RWPE2 (cell line): ENCODE measurements around the gene PTPRCAP.
"Not testable (repeated sequence)": the region's sequence is repeated elsewhere in the genome, so short reads cannot be mapped to it uniquely, and the experiment has no call there.

Experiments
- ATAC-seq: fragments of 200-7000 bp; cut with Tn5 transposase; 3 replicates; pipeline ENCODE4 v1.9.1; 2021; ENCODE audit warnings: low read depth
- DNase-seq: peaks from one replicate; pipeline ENCODE4 v3.0.0-alpha.2; 2020; ENCODE audit warnings: low spot score
- H3K27ac ChIP-seq: fragments of 450-650 bp; 2 replicates; pipeline ENCODE4 v1.5.1; 2017; ENCODE audit warnings: mild to moderate bottlenecking; ENCODE audit not compliant: poor library complexity, severe bottlenecking
- H3K27me3 ChIP-seq: fragments of 250-450 bp; sonication (Bioruptor Pico); 2 replicates; pipeline ENCODE4 v1.5.1; 2021; ENCODE audit warnings: mild to moderate bottlenecking, moderate library complexity; ENCODE audit not compliant: insufficient read depth, poor library complexity, severe bottlenecking
- H3K36me3 ChIP-seq: fragments of 250-450 bp; sonication (Bioruptor Pico); 2 replicates; pipeline ENCODE4 v1.5.1; 2020; ENCODE audit warnings: low read depth, mild to moderate bottlenecking, moderate library complexity
- H3K4me1 ChIP-seq: fragments of 250-450 bp; sonication (Bioruptor Pico); 2 replicates; pipeline ENCODE4 v1.5.1; 2021; ENCODE audit warnings: mild to moderate bottlenecking, moderate library complexity; ENCODE audit not compliant: insufficient read depth, poor library complexity, severe bottlenecking
- H3K4me3 ChIP-seq: fragments of 250-450 bp; sonication (Bioruptor Pico); 2 replicates; pipeline ENCODE4 v1.5.1; 2021; ENCODE audit warnings: mild to moderate bottlenecking, moderate library complexity; ENCODE audit not compliant: severe bottlenecking
- H3K9me3 ChIP-seq: fragments of 250-450 bp; sonication (Bioruptor Pico); 2 replicates; pipeline ENCODE4 v1.5.1; 2021; ENCODE audit warnings: mild to moderate bottlenecking, moderate library complexity; ENCODE audit not compliant: severe bottlenecking
- TF ChIP-seq, protein P1 (sequence below): fragments of 450-650 bp; IDR thresholded peaks from one replicate; pipeline ENCODE4 v1.5.1; 2017; ENCODE audit warnings: mild to moderate bottlenecking, moderate library complexity; ENCODE audit not compliant: poor library complexity, severe bottlenecking

The PTPRCAP gene

GRCh38 chr11:67437082-67437808 lies at the start of gene PTPRCAP:
TSS of gene PTPRCAP (minus strand) at chr11:67437682. CDS start at chr11:67437619, 63 bp downstream.
- no peaks in the 10 kb centered on the region for H3K27me3 ChIP-seq
- no peaks in the 10 kb centered on the region for H3K9me3 ChIP-seq
- H3K4me1 ChIP-seq = no peaks in the 10 kb centered on the region
- TF ChIP-seq, protein P1, sequence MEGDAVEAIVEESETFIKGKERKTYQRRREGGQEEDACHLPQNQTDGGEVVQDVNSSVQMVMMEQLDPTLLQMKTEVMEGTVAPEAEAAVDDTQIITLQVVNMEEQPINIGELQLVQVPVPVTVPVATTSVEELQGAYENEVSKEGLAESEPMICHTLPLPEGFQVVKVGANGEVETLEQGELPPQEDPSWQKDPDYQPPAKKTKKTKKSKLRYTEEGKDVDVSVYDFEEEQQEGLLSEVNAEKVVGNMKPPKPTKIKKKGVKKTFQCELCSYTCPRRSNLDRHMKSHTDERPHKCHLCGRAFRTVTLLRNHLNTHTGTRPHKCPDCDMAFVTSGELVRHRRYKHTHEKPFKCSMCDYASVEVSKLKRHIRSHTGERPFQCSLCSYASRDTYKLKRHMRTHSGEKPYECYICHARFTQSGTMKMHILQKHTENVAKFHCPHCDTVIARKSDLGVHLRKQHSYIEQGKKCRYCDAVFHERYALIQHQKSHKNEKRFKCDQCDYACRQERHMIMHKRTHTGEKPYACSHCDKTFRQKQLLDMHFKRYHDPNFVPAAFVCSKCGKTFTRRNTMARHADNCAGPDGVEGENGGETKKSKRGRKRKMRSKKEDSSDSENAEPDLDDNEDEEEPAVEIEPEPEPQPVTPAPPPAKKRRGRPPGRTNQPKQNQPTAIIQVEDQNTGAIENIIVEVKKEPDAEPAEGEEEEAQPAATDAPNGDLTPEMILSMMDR = no peak
- no peak within 1 kb of the TSS for H3K4me3 ChIP-seq
- DNase-seq = no peak
- no peak for ATAC-seq
- no peak within 1 kb of the TSS for H3K27ac ChIP-seq
- peaks cover 39% of the 10 kb centered on the region for H3K36me3 ChIP-seq

GRCh38 chr11:67486481-67487195 lies 49.2 kb upstream of the PTPRCAP start:
- H3K27me3 ChIP-seq = no peaks in the 10 kb centered on the region
- peaks cover 16% of the 10 kb centered on the region for H3K36me3 ChIP-seq
- TF ChIP-seq, protein P1 = no peak
- DNase-seq (no peak), ATAC-seq (no peak)
- no peak overlapping the region for H3K27ac ChIP-seq
- no peak overlapping the region for H3K4me3 ChIP-seq
- no peaks in the 10 kb centered on the region for H3K9me3 ChIP-seq
- H3K4me1 ChIP-seq = peaks cover 11% of the 10 kb centered on the region

DNA sequence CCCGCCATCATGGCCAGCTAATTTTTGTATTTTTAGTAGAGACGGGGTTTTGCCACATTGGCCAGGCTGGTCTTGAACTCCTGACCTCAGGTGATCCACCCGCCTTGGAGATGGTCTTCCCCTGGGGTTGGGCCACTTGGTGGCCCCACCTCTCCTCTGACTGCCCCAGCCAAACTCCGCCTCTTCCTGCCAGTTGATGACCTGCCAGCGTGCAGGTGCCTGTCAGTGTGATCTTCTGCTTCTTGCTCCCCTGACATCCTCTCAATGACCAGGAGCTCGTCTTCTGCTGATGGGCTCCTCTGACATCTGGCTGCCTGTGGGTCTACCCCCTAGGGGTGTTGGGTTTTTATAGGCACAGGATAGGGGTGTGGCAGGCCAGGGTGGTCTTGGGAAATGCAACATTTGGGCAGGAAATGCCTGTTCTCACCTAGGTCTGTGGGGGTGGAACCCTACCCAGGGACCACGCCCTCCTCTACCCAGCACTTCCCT lies 48.4 kb upstream of the PTPRCAP start:
- ATAC-seq, H3K4me3 ChIP-seq, H3K27ac ChIP-seq, H3K9me3 ChIP-seq, DNase-seq, H3K27me3 ChIP-seq: not testable (repeated sequence)
- H3K36me3 ChIP-seq = peaks cover 16% of the 10 kb centered on the region
- peaks cover 11% of the 10 kb centered on the region for H3K4me1 ChIP-seq

DNA sequence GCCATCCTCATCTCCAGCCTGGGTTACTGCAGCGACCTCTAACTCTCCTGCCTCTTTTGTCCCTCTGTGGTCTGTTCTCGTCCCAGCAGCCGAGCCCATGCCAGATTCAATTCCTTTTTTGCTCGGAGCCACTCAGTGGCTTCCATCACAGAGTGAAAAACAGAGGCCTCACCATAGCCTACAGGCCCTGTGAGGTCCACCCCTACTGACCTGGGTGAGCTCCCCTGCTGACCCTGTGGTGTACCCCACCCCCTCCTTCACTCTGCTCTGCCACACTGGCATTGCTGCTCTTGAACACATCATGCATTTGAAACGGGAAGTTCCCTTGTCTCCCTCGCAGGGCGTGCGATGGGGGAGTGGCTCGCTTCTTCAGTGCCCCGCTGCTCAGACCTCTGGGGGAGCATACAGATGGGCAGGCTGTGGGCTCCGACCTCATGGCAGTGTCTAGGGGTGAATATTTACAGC lies 47.4 kb upstream of the PTPRCAP start:
- H3K36me3 ChIP-seq = peaks cover 10% of the 10 kb centered on the region
- H3K4me1 ChIP-seq = peaks cover 11% of the 10 kb centered on the region

More for the DNA sequence above, 47.4 kb upstream of the PTPRCAP start:
- no peak overlapping the region for H3K27ac ChIP-seq
- no peak overlapping the region for H3K4me3 ChIP-seq
- ATAC-seq (no peak), DNase-seq (no peak)
- no peaks in the 10 kb centered on the region for H3K27me3 ChIP-seq
- H3K9me3 ChIP-seq = no peaks in the 10 kb centered on the region
- TF ChIP-seq, protein P1 = no peak
